ENCODE data around the gene SLC32A1. TPM values are rescaled to one million over a fixed set of nuclear protein-coding genes. Genes with fewer than 3 reads are reported as not detected.

Gene SLC32A1
- total and polyA plus RNA-seq, 2 of the 4 experiments (the other 2 are of a cell fraction): not detected

GRCh38 chr20:38751360-38751976 is 27.2 kb downstream of the SLC32A1 start:
- POLR2A ChIA-PET (ENCODE audit: unreplicated experiment): no interaction called here
- H2AK5ac ChIP-seq (ENCODE audit: low read depth, low read length): no peak overlapping the region
- 100% methylated on average over 2 of the region's 5 CpGs; no CpG with 5 or more reads in 1 of the 2 experiments for WGBS, 2 experiments (ENCODE audit: extremely low coverage in 2 of 2, insufficient read length in 1 of 2)

More at GRCh38 chr20:38751360-38751976, 27.2 kb downstream of the SLC32A1 start:
- intact Hi-C loops (cut with micrococcal nuclease) (loop anchor here (1.0 to 5.0 kb wide), 2 partner anchors 105 to 119 kb away; no protein-coding TSS in a partner anchor), in situ Hi-C loops (cut with MboI; ENCODE audit: low sequenced_read_pairs) (loop anchor here (5.0 to 25.0 kb wide), 2 partner anchors 104 to 286 kb away; no protein-coding TSS in a partner anchor), dilution Hi-C loops (cut with HindIII; ENCODE audit: low sequenced_read_pairs, unreplicated experiment) (no loop called here)
- Histone ChIP-seq H3K9me1 (ENCODE audit: insufficient read depth, low read length) (peaks cover 3% of the 10 kb centered on the region; the same call in 1 of the 2 replicates), H2BK5ac (ENCODE audit: low read depth, low read length, poor library complexity, severe bottlenecking) (no peak overlapping the region), H2BK120ac (ENCODE audit: low read depth, low read length) (no peak overlapping the region), H3K4me2 (ENCODE audit: low read depth, low read length) (no peak overlapping the region), H3K18ac (ENCODE audit: low read depth, low read length) (no peak overlapping the region), H3K79me1 (ENCODE audit: low read depth in 1 of 2, low read length in 2 of 2) (peaks cover 15 to 18% of the 10 kb centered on the region in 2 experiments; a peak in 3 of 4 replicates), H4K91ac (ENCODE audit: insufficient read depth, low read depth, low read length) (no peak overlapping the region), H2AK9ac (replicated peaks; ENCODE audit: low read depth, low read length, poor library complexity) (no peak overlapping the region), H3K9me3 (ENCODE audit: control insufficient read depth, insufficient read depth, low read length) (no peaks in the 10 kb centered on the region), H3K27me3 (ENCODE audit: control insufficient read depth, insufficient read depth, low read length) (no peaks in the 10 kb centered on the region), H4K20me1 (ENCODE audit: insufficient read depth, low read length) (no peaks in the 10 kb centered on the region; the same call in 1 of the 2 replicates), H2BK15ac (ENCODE audit: low read depth, low read length) (no peak overlapping the region), H3K4me1 (ENCODE audit: control insufficient read depth, insufficient read depth, low read length) (peaks cover 5% of the 10 kb centered on the region; the same call in 1 of the 2 replicates), H3K4me3 (ENCODE audit: insufficient read depth, low read depth, low read length) (no peak overlapping the region), H3K56ac (ENCODE audit: extremely low read depth, insufficient read depth, low read length) (no peak overlapping the region), H3K23ac (ENCODE audit: low read depth, low read length) (no peak overlapping the region), H3K27ac (ENCODE audit: insufficient read depth, low read length) (no peak overlapping the region), H4K8ac (ENCODE audit: low read depth in 2 of 2, low read length in 2 of 2) (no peak overlapping the region), H4K5ac (ENCODE audit: low read depth, low read length) (no peak overlapping the region), H2AFZ (replicated peaks; ENCODE audit: low read length, poor library complexity) (no peak overlapping the region), H3K9ac (ENCODE audit: low read depth, low read length) (no peak overlapping the region), H2BK20ac (ENCODE audit: low read depth, low read length) (no peak overlapping the region), H3K36me3 (ENCODE audit: control insufficient read depth, insufficient read depth, low read length) (peaks cover 9% of the 10 kb centered on the region), H3K4ac (ENCODE audit: low read depth, low read length) (no peak overlapping the region), H3K14ac (replicated peaks; ENCODE audit: low read depth, low read length) (no peak overlapping the region)
- DNase-seq (peak; percentile 46), ATAC-seq (ENCODE audit: low read depth) (no peak)
- BruUV-seq (replicated peaks): no TSS peak
- CTCF ChIA-PET: interaction anchor here (1.0 kb wide), 2 partner anchors 93 to 142 kb away, joined by 3 read pairs; no protein-coding TSS in a partner anchor
- TF ChIP-seq CEBPB (IDR thresholded peaks at IDR 0.05; ENCODE audit: low read depth, low read length): no peak
- peak; percentile 55 for TF ChIP-seq SMC3 (IDR thresholded peaks at IDR 0.05; ENCODE audit: low read depth, low read length)
- TF ChIP-seq RAD21 (IDR thresholded peaks at IDR 0.05; ENCODE audit: low read length): peak; percentile 72
- peak; percentile 67 for TF ChIP-seq CTCF (conservative IDR thresholded peaks at IDR 0.05; ENCODE audit: low read depth, low read length)

All from IMR-90 (cell line).